HG03196 (cell line): ENCODE data around the gene NOP58.
A peak's percentile ranks its signal among the peaks of the same experiment; 100 is the strongest.
"Not testable (repeated sequence)": the region's sequence is repeated elsewhere in the genome, so short reads cannot be mapped to it uniquely, and the experiment has no call there.

Experiments
- ATAC-seq: cut with Tn5 transposase; IDR thresholded peaks from one replicate; pipeline ENCODE4 v1.9.1; 2021; ENCODE audit not compliant: unreplicated experiment

NOP58 gene, protein sequence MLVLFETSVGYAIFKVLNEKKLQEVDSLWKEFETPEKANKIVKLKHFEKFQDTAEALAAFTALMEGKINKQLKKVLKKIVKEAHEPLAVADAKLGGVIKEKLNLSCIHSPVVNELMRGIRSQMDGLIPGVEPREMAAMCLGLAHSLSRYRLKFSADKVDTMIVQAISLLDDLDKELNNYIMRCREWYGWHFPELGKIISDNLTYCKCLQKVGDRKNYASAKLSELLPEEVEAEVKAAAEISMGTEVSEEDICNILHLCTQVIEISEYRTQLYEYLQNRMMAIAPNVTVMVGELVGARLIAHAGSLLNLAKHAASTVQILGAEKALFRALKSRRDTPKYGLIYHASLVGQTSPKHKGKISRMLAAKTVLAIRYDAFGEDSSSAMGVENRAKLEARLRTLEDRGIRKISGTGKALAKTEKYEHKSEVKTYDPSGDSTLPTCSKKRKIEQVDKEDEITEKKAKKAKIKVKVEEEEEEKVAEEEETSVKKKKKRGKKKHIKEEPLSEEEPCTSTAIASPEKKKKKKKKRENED

DNA sequence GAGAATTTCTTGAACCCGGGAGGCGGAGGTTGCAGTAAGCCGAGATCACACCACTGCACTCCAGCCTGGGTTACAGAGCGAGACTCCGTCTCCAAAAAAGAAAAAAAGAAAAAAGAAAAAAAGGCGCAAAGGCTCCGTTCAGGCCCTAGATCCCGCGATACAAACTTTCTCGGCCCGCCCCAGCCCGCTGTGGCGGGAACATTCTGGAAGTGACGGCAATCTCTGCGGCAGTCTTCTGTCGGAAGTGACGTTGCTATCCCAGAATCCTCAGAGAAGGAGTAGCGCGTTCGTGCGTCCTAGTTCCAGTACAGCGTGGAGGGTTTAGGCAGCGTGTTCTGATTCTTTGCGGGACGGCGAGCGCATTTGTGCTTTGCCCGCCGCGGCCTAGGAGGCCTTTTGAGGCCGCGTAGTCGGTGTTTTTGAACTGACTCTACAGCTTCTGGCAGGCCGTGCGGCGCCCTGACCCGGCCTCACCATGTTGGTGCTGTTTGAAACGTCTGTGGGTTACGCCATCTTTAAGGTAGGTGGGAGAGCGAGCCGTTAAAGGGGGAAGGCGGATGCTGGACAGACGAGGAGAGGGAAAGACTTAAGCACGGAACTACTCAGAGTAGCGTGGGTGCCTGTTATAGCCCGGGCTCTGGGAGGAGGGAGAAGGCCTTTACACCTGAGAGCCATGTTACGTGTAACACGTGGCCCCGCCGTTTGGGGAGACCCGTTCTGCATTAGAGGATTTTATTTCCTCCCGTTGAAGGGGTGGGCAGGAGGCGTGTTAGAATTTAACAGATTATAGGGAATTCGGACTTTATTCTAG lies at the start of gene NOP58:
TSS of gene NOP58 (plus strand) at position 297 of the 811 bp plus-strand sequence. CDS start at position 476, 179 bp downstream.
- peak; percentile 91 for ATAC-seq

DNA sequence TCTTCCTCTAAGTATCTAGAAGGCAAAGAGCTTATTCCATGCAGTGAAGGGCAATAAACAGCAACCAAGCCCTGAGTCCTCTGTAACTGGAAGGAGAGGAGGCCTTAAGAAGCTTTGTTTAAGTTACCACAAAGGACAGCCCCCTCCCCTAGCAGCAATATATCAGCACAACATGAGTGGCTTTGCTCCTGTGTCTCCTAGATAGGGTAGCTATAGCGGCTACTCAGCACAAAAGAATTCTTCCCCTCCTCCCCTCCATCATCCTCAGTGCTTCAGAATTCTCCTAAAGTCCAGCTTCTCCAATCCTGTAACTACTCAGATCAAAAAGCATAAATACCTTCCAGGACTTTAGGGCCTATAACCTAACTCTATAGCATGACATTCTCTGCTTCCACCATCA lies 43.7 kb upstream of the NOP58 start:
- ATAC-seq, result no peak

DNA sequence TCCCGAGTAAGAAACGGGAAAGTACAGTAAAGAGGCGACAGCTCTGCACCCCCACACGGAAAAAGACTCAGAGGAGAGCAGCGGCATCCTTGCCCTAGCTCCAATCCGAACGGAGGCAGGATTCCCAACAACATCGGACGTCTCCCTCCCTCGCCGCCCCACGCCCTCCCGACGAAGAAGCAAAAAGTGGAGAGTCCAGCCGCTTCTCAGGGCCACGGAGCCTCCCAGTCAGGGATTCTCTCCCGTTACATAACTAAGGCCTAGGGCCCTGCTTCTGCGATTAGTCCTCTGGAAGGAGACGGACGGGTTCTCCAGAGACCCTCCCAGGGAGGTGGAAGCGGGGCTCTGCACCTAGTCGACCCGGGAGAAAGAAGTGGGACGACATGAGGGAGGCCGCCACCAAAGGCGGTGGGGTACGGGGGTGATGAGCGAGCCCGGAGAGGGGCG lies 27.8 kb upstream of the NOP58 start:
- peak; percentile 26 for ATAC-seq

DNA sequence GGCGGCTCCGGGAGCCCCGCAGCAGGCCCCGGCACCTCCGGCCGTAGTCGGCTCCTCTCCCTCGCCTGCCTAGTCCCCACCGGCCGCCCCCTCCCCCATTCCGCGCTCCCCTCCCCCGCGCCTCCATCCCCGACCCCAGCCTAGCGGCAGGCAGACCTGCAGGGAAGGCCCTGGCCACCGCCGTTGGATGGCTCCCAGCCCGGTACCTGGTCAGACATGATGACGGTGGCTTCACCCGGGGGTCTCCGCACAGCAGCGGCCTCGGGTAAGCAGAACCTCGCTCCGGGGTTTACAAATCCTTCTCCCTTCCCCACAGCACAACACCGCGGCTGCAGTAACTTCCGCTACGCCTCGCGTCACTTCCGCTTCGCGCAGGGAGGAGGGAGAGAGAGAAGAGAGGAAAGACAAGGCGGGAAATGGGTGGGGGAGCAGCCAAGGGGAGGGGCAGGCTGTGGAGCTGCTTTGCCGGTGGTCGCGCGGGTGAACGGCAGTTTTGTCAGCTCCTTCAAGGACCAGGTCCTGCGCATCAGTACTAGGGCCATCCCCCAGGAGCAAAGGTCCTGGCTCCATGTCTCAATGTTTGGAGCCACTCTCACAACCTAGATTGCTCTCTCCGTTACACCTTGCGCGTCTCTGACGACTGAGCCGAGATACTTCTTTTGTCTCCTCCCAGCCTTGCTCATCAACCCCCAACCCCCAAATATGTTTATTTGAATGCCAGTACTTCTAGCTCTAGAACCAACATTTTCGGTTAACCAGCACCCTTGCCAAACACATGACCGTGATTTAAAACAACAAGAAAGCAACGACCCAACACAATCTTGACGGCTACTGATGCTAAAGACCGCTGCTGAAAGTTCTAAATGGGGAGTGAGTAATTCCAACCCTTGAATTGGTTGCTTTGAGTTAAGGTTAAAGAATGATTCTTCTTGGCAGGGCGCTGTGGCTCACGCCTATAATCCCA lies 27.0 kb upstream of the NOP58 start, which contains the start of gene SUMO1:
TSS of gene SUMO1 (minus strand) at position 364 of the 964 bp plus-strand sequence. CDS start at position 218, 146 bp downstream.
- ATAC-seq, result peak; percentile 98

DNA sequence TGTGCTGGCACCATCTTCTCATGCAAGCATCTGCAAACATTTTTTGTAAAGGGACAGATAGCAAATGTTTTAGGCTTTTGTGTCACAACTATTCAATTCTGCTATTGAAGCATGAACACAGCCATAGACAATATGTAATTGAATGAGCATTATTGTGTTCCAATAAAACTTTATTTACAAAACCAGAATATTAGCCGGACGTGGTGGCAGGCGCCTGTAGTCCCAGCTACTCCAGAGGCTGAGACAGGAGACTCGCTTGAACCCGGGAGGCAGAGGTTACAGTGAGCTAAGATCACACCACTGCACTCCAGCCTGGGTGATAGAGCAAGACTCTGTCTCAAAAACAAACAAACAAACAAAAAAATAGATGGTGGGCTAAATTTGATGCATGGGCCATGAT lies 17.9 kb upstream of the NOP58 start:
- not testable (repeated sequence) for ATAC-seq

DNA sequence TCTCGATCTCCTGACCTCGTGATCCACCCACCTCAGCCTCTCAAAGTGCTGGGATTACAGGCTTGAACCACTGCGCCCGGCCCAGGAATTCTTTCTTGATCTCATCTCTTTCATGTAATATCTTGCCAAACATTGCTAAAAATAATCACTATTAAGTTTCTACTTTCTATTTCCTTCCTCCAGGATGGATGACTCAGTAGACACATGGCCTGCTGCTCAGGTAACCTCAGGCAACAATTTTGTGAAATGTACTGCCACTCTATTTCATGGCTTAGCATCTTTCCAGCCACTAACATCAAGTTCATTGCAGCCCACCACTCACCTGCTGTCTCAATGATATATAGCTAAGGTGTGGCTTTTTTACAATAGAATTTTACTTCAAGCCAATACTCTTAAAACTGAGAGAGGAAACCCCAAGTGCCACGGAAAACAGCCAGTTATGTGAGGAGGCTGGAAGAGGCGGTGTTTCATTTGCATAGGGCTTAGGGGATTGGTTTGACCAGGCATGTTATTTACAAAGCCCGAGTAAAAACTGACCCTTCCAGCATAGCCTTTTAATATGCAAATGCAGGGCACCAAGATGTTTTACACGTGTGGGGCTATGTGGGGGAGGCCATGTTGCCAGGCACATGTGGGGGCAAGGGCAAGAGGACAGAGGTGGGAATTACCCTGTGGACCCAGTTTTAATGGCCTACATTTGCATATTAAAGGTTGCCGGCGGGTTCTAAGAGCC lies 15.9 kb upstream of the NOP58 start:
- no peak for ATAC-seq

DNA sequence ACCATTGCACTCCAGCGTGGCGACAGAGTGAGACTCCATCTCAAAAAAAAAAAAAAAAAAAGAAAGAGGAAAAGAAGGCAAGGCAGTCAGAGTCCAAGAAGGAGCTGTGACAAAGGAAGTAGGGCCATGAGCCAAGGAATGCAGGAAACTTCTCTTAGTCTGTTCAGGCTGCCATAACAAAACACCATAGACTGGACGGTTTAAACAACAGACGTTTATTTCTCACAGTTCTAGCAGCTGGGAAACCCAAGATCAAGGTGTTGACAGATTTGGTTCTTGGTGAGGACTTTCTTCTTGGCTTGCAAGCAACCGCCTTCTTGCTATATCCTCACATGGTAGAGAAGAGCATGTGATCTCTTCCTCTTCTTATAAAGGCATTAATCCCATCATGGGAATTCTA lies 14.1 kb upstream of the NOP58 start:
- no peak for ATAC-seq

DNA sequence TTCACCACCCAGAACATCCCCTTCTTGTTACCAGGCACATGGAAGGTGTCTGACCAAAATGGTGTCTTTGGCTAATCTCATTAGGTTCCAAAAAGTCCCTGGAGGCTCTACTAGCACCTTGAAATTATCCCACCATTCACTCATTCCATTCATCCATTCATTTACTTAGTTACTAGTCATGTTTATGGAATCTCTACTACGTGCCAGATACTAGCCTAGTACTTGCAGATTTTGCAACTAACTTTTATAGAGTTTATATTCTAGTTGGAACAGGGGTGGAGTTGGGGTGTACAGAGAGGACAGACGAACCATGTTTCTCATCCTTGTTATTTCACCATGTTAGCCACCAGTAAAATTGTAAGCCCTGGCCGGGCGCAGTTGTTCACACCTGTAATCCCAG lies 4.0 kb upstream of the NOP58 start:
- no peak for ATAC-seq

DNA sequence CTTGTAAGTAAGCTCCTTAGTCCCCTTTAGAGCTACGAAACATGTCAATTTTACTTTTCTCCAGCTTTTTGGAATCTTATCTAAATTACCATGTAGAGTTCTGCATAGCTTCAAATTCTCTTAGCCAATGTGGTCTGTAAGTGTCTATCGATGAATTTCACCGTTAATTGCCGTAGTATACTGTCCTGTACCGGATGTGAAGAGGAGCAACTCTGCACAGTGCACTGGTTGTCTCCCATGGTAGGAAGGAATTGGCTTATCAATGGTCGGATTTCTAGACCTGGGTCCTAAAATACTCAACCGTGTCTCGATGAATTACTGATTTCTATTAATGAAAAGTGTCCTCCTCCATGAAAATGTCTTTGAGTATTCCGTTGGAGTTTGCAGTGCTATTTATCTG lies 1.9 kb downstream of the NOP58 start:
- ATAC-seq, result no peak

DNA sequence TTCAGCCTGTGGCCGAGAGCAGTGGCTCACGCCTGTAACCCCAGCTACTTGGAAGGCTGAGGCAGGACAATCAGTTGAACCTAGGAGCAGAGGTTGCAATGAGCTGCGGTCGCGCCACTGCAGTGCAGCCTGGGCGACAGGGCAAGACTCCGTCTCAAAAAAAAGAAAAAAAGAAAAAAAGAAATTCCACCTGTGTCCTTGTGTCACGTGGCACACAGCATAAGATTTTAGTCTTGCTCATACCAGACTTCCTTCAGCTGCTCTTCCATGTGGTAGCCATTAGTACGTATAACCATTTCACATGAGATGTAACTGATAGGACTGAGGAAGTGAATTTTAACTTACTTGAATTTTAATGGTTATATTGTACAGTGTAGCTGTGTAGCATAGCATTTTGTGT lies 4.0 kb downstream of the NOP58 start:
- no peak for ATAC-seq

DNA sequence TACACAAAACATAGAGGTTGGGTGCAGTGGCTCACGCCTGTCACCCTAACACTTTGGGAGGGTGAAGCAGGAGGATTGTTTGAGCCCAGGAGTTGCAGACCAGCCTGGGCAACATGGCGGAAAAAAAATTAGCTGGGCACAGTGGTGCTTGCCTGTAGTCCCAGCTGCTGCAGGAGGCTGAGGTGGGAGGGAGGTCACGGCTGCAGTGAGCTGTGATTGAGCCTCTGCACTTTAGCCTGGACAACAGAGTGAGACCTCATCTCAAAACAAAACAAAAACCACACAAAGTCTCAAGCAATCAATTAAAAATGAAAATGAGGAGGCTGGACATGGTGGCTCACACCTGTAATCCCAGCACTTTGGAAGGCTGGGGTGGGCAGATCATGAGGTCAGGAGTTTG lies 4.9 kb downstream of the NOP58 start:
- no peak for ATAC-seq

DNA sequence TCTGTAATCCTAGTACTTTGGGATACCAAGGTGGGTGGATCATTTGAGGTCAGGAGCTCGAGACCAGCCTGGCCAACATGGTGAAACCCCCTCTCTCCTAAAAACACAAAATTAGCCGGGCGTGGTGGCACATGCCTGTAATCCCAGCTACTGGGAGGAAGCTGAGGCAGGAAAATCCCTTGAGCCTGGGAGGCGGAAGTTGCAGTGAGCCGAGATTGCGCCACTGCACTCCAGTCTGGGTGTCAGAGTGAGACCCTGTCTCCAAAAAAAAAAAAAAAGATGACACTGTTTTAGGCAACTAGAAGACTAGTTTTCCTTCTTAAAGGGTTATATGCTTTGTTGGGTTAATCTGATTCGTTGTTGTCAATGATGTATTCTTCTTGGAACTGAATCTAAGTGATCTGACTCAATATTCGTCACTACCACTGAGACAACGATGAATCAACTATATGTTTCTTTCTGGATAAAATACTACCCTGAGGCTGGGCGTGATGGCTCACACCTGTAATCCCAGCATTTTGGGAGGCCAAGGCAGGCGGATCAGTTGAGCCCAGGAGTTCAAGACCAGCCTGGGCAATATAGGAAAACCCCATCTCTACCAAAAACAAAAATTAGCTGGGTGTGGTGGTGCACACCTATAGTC lies 10.6 kb downstream of the NOP58 start:
- ATAC-seq, result not testable (repeated sequence)

DNA sequence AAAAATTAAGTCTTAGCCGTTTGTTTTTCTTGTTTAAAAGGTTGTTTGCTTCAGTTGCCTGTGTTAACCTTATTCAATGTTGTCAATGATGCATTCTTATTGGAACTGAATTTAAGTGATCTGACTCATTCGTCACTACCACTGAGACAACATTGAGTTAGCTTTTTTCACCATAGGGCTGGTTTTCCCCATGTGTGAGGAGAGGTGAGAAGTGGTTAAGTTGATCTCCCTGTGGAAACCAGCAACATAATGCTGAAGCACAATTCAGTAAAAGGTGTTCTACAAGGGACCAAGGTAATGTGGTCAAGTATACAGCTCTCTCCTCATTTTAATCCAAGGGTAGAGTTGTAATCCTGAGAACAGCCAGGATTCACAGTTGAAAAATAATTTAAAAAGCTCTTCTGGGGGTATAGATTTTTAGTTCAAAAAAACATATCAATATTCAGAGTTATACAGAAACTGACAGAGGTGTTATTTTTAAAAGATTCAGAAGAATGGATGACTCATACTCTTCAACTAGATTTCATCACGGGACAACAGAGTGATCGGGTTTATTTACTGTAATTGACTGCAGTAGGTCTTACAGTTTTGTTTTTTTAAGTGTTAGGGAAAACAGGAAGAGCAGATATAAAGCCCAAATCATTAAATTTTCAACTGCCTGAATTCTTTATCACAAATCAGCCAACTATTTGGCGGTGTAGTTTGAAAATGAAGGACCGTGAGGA lies 12.6 kb downstream of the NOP58 start:
- peak; percentile 56 for ATAC-seq

DNA sequence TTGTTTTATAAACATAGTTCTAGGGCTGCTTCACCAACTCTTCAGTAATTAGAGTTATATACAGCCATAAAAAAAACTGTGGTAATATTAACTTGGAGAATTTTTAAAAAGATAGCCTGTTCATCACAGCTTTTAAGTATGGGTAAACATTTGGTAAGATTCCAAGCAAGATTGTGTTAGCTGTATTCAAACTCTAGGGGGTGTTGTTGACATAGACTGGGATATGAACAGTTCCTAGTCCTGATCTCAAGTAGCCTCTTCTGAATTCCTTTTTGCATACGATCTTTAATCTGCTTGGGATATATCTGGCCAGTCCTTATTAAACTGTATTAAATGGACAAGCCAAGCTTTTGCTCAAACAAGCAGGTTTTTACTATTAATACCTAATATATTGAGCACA lies 13.4 kb downstream of the NOP58 start:
- no peak for ATAC-seq

DNA sequence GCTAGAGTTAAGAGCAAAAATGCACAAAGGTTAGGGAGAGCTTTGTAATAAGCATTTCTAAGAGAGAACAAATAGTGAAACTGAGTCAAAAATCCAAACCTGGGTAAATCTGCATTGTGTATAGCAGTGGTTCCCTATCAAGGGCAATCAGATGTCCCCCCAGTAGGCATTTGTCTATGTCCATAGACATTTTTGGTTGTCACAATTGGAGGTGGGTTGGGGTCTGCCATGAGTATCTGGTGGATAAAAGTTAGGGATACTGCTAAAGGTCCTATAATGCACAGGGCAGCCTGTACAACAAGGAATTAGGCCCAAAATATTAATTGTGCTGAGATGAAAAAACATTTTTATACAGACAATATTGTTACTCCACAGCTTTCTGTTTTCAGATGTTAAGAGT lies 21.0 kb downstream of the NOP58 start:
- no peak for ATAC-seq

DNA sequence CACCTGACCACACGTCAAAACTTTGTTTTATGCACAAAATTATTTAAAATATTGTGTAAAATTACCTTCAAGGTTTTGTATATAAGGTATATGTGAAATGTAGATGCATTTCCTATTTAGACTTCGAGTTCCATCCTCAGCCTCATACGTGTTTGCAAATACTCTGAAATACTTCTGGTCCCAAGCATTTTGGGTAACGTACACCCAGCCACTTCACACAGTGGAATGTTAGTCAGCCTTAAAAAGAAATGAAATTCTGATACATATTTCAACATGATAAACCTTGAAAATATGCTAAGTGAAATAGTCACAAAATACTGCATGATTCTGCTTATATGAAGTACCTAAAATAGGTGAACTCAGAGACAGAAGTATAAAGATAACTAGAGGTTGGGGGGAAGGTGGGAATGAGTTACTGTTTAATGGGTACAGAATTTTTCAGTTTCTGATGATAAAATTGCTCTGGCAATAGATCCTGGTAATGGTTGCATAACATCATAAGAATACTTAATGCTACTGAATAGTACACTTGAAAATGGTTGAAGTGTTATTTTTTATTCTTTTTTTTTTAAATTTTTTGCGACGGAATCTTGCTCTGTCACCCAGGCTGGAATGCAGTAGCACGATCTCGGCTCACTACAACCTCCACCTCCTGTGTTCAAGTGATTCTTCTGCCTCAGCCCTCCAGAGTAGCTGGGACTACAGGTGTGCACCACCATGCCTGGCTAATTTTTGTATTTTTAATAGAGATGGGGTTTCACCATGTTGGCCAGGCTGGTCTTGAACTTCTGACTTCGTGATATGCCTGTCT lies 24.0 kb downstream of the NOP58 start:
- no peak for ATAC-seq

DNA sequence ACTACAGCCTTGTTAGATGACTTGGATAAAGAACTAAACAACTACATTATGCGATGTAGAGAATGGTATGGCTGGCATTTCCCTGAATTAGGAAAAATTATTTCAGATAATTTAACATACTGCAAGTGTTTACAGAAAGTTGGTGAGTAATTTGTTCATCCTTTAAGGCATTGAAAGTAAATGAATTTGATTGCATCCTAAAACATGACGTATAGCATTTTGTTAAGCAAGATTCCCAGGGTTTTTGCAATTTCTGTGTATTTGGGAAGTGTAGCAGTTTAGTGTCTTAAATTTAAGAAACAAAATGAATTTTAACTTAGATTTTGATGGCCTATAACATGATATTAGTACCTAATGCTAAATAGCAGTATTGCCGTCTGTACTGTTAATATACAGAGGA lies 24.8 kb downstream of the NOP58 start:
- no peak for ATAC-seq

DNA sequence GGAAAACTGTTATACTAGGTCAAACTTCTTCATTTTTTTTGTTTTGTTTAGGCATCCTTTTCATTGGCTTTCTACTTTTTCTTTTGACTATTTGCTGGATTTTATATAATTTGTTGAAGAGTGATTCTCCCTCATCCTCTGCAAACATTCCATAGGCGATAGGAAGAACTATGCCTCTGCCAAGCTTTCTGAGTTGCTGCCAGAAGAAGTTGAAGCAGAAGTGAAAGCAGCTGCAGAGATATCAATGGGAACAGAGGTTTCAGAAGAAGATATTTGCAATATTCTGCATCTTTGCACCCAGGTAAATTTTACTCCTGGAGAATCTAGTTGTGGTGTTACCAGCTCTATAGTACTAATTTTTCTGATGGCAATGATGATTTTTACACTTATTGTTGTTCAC lies 25.4 kb downstream of the NOP58 start:
- ATAC-seq, result no peak
